SU-DHL-6 (cell line): ENCODE data around the gene MMP20.
"Not testable (repeated sequence)": the region's sequence is repeated elsewhere in the genome, so short reads cannot be mapped to it uniquely, and the experiment has no call there.

Experiments used
- H2AFZ ChIP-seq: fragments of 200-600 bp; sonication (generic); 2 replicates; pipeline ENCODE4 v1.6.1; 2014; ENCODE audit warnings: low read depth, mild to moderate bottlenecking, moderate library complexity, mixed read lengths, antibody characterized with exemption, low read length; ENCODE audit not compliant: severe bottlenecking
- H3F3A ChIP-seq: fragments of 200-600 bp; shearing (Covaris generic); 2 replicates; pipeline ENCODE4 v1.6.0; 2016; ENCODE audit warnings: antibody characterized with exemption, mild to moderate bottlenecking; ENCODE audit not compliant: insufficient read depth
- H3K27ac ChIP-seq: fragments of 200-600 bp; sonication (generic); 2 replicates; pipeline ENCODE4 v1.5.1; 2016; ENCODE audit warnings: low read depth, mild to moderate bottlenecking, low read length, moderate library complexity, mixed read lengths
- H3K27me3 ChIP-seq: fragments of 200-600 bp; sonication (generic), shearing (Covaris generic); 2 replicates; pipeline ENCODE4 v1.6.0; 2014; ENCODE audit warnings: mild to moderate bottlenecking, low read length
- H3K36me3 ChIP-seq: fragments of 200-600 bp; sonication (generic); 2 replicates; pipeline ENCODE4 v1.6.1; 2014; ENCODE audit warnings: mild to moderate bottlenecking, low read length, mixed read lengths
- H3K4me2 ChIP-seq: fragments of 300-600, 200-600 bp; shearing (Covaris generic), sonication (generic); 2 replicates; pipeline ENCODE4 v1.6.0; 2014; ENCODE audit warnings: low read length, low read depth, mild to moderate bottlenecking; ENCODE audit not compliant: poor library complexity, severe bottlenecking
- H3K4me3 ChIP-seq: fragments of 200-600 bp; sonication (generic); 2 replicates; pipeline ENCODE4 v1.5.1; 2014; ENCODE audit warnings: antibody characterized with exemption, low read length, mild to moderate bottlenecking, mixed read lengths; ENCODE audit not compliant: insufficient read depth, poor library complexity, severe bottlenecking
- H3K79me2 ChIP-seq: fragments of 200-600 bp; sonication (generic); 2 replicates; pipeline ENCODE4 v1.6.1; 2014; ENCODE audit warnings: mild to moderate bottlenecking, low read length, moderate library complexity; ENCODE audit not compliant: insufficient read depth
- H3K9ac ChIP-seq: fragments of 200-600 bp; sonication (generic); 2 replicates; pipeline ENCODE4 v1.7.0; 2014; ENCODE audit warnings: mild to moderate bottlenecking, low read length
- H3K9me2 ChIP-seq: fragments of 200-600 bp; sonication (generic); replicated peaks from 2 replicates; pipeline ENCODE4 v1.6.1; 2014; ENCODE audit warnings: low read length; ENCODE audit not compliant: insufficient read depth
- H3K9me3 ChIP-seq: fragments of 200-600 bp; sonication (generic); 2 replicates; pipeline ENCODE4 v1.6.1; 2014; ENCODE audit warnings: low read length, mixed read lengths; ENCODE audit not compliant: insufficient read depth
- H4K20me1 ChIP-seq: fragments of 200-600 bp; sonication (generic); 2 replicates; pipeline ENCODE4 v1.6.1; 2014; ENCODE audit warnings: low read depth, mild to moderate bottlenecking, antibody characterized with exemption, low read length, moderate library complexity, mixed read lengths
- CTCF ChIP-seq: fragments of 200-600 bp; sonication (generic); IDR thresholded peaks from one replicate; pipeline ENCODE4 v1.5.1; 2017; ENCODE audit warnings: antibody characterized with exemption, mild to moderate bottlenecking, low read length, moderate library complexity; ENCODE audit not compliant: insufficient read depth, poor library complexity, severe bottlenecking
- EZH2phosphoT487 ChIP-seq: fragments of 200-600 bp; sonication (generic), shearing (Covaris generic); conservative IDR thresholded peaks from 2 replicates; pipeline ENCODE4 v1.6.1; 2018; ENCODE audit warnings: mild to moderate bottlenecking, antibody characterized with exemption, low read length, moderate library complexity, mixed read lengths

Gene MMP20

GRCh38 chr11:102630598-102631448 is 5.7 kb upstream of the MMP20 start:
- no peaks in the 10 kb centered on the region for H3F3A ChIP-seq
- H3K79me2 ChIP-seq: no peaks in the 10 kb centered on the region
- H3K36me3 ChIP-seq: no peaks in the 10 kb centered on the region
- H3K9me3 ChIP-seq: no peaks in the 10 kb centered on the region
- H2AFZ ChIP-seq: no peak overlapping the region
- TF ChIP-seq EZH2phosphoT487 (no peak), CTCF (no peak)
- no peak overlapping the region for H3K27ac ChIP-seq
- H3K4me3 ChIP-seq: no peak overlapping the region
- H4K20me1 ChIP-seq: no peaks in the 10 kb centered on the region
- H3K9me2 ChIP-seq: no peaks in the 10 kb centered on the region
- H3K4me2 ChIP-seq: no peak overlapping the region
- no peaks in the 10 kb centered on the region for H3K27me3 ChIP-seq
- H3K9ac ChIP-seq: no peak overlapping the region

GRCh38 chr11:102629908-102630307 is 4.8 kb upstream of the MMP20 start:
- not testable (repeated sequence) for H4K20me1 ChIP-seq, H3F3A ChIP-seq, H2AFZ ChIP-seq, H3K79me2 ChIP-seq, H3K27ac ChIP-seq, H3K27me3 ChIP-seq, H3K4me2 ChIP-seq, H3K4me3 ChIP-seq, H3K9me2 ChIP-seq, H3K36me3 ChIP-seq, H3K9me3 ChIP-seq, H3K9ac ChIP-seq

- Histone ChIP-seq H3K27ac (no peak overlapping the region), H3K9me3 (no peaks in the 10 kb centered on the region), H3K4me2 (no peak overlapping the region), H3F3A (no peaks in the 10 kb centered on the region), H3K36me3 (no peaks in the 10 kb centered on the region), H4K20me1 (no peaks in the 10 kb centered on the region), H3K9ac (no peak overlapping the region), H3K4me3 (no peak overlapping the region), H2AFZ (no peak overlapping the region), H3K9me2 (no peaks in the 10 kb centered on the region), H3K79me2 (no peaks in the 10 kb centered on the region), H3K27me3 (no peaks in the 10 kb centered on the region)
- TF ChIP-seq EZH2phosphoT487 (no peak), CTCF (no peak)
Measured at GRCh38 chr11:102626676-102627075, 1.5 kb upstream of the MMP20 start.

- Histone ChIP-seq H3K79me2 (no peaks in the 10 kb centered on the region), H3F3A (no peaks in the 10 kb centered on the region), H3K9ac (no peak overlapping the region), H3K36me3 (no peaks in the 10 kb centered on the region), H3K27ac (no peak overlapping the region), H2AFZ (no peak overlapping the region), H4K20me1 (no peaks in the 10 kb centered on the region), H3K4me3 (no peak overlapping the region), H3K9me2 (no peaks in the 10 kb centered on the region), H3K27me3 (no peaks in the 10 kb centered on the region), H3K9me3 (no peaks in the 10 kb centered on the region), H3K4me2 (no peak overlapping the region)
- TF ChIP-seq EZH2phosphoT487: no peak
- TF ChIP-seq CTCF: no peak
Measured at GRCh38 chr11:102623998-102624397, 1.1 kb downstream of the MMP20 start.
